Hepatocyte (in vitro differentiated cells): ENCODE results near the gene RPS18. TPM values are rescaled to one million over a fixed set of nuclear protein-coding genes. Genes with fewer than 3 reads are reported as not detected.

Experiments used
- DNase-seq: peaks from one replicate; pipeline ENCODE4 v3.0.0-alpha.2; 2016; ENCODE audit warnings: low spot score
- H2AFZ ChIP-seq: fragments of 200-600 bp; sonication (generic); 2 replicates; pipeline ENCODE4 v1.6.0; 2016; ENCODE audit warnings: antibody characterized with exemption, mild to moderate bottlenecking
- H3K27ac ChIP-seq: fragments of 200-600 bp; sonication (generic); 2 replicates; pipeline ENCODE4 v1.5.1; 2016; ENCODE audit warnings: mild to moderate bottlenecking
- H3K27me3 ChIP-seq: fragments of 200-600 bp; sonication (generic); 2 replicates; pipeline ENCODE4 v1.6.1; 2016
- H3K36me3 ChIP-seq: fragments of 200-600 bp; sonication (generic); replicated peaks from 2 replicates; pipeline ENCODE4 v1.5.1; 2016; ENCODE audit warnings: low read depth; ENCODE audit not compliant: insufficient read depth
- H3K4me1 ChIP-seq: fragments of 200-600 bp; sonication (generic); 2 replicates; pipeline ENCODE4 v1.5.1; 2016; ENCODE audit warnings: mild to moderate bottlenecking, moderate library complexity; ENCODE audit not compliant: insufficient read depth
- H3K4me2 ChIP-seq: fragments of 200-600 bp; sonication (generic); 2 replicates; pipeline ENCODE4 v1.6.0; 2016
- H3K4me3 ChIP-seq: fragments of 200-600 bp; sonication (generic); 2 replicates; pipeline ENCODE4 v1.5.1; 2016; ENCODE audit warnings: mild to moderate bottlenecking
- H3K79me2 ChIP-seq: fragments of 200-600 bp; sonication (generic); 2 replicates; pipeline ENCODE4 v1.6.0; 2017; ENCODE audit warnings: mild to moderate bottlenecking
- H3K9me2 ChIP-seq: fragments of 200-600 bp; sonication (generic); replicated peaks from 2 replicates; pipeline ENCODE4 v1.6.0; 2017; ENCODE audit warnings: mild to moderate bottlenecking; ENCODE audit not compliant: insufficient read depth
- H3K9me3 ChIP-seq: fragments of 200-600 bp; sonication (generic); 2 replicates; pipeline ENCODE4 v1.5.1; 2016; ENCODE audit warnings: low read depth, mild to moderate bottlenecking
- H4K20me1 ChIP-seq: fragments of 200-600 bp; sonication (generic); 2 replicates; pipeline ENCODE4 v1.6.0; 2016; ENCODE audit warnings: mild to moderate bottlenecking; ENCODE audit not compliant: insufficient read depth, poor library complexity, severe bottlenecking
- EZH2 ChIP-seq: fragments of 200-600 bp; sonication (generic); IDR thresholded peaks from 2 replicates; pipeline ENCODE4 v1.6.1; 2016; ENCODE audit warnings: antibody characterized with exemption, mild to moderate bottlenecking, borderline replicate concordance
- EZH2phosphoT487 ChIP-seq: fragments of 200-600 bp; sonication (generic); IDR thresholded peaks from one replicate; pipeline ENCODE4 v1.6.1; 2018; ENCODE audit warnings: antibody characterized with exemption, mild to moderate bottlenecking, low read depth, moderate library complexity; ENCODE audit not compliant: unreplicated experiment, severe bottlenecking
- WGBS: methylation state at CpG from one replicate; pipeline ENCODE4 v1.1.6; 2016; ENCODE audit warnings: low lambda C conversion rate; ENCODE audit errors: missing lambda C conversion rate; 5-methylcytosine and 5-hydroxymethylcytosine counted together
- polyA plus RNA-seq: library from polyadenylated mRNA; unstranded; fragments of >200 nt; fragmentation: Nextera tagmentation; extraction: Ambion mirVana; gene quantifications from 2 replicates; pipeline ENCODE4 v1.2.1, GENCODE V29; 2016
- total RNA-seq: library from RNA; depleted of rRNA; stranded (reverse); fragments of >200 nt; gene quantifications from 2 replicates; pipeline ENCODE4 v1.2.3, GENCODE V29; 2014
- TF ChIP-seq, protein P1 (sequence below): fragments of 200-600 bp; sonication (generic); IDR thresholded peaks from 2 replicates; pipeline ENCODE4 v1.5.1; 2016; ENCODE audit warnings: antibody characterized with exemption, mild to moderate bottlenecking; ENCODE audit not compliant: poor library complexity

The RPS18 gene
- total and polyA plus RNA-seq, 2 experiments from 2014 or later: 1,517 to 3,293 TPM

DNA sequence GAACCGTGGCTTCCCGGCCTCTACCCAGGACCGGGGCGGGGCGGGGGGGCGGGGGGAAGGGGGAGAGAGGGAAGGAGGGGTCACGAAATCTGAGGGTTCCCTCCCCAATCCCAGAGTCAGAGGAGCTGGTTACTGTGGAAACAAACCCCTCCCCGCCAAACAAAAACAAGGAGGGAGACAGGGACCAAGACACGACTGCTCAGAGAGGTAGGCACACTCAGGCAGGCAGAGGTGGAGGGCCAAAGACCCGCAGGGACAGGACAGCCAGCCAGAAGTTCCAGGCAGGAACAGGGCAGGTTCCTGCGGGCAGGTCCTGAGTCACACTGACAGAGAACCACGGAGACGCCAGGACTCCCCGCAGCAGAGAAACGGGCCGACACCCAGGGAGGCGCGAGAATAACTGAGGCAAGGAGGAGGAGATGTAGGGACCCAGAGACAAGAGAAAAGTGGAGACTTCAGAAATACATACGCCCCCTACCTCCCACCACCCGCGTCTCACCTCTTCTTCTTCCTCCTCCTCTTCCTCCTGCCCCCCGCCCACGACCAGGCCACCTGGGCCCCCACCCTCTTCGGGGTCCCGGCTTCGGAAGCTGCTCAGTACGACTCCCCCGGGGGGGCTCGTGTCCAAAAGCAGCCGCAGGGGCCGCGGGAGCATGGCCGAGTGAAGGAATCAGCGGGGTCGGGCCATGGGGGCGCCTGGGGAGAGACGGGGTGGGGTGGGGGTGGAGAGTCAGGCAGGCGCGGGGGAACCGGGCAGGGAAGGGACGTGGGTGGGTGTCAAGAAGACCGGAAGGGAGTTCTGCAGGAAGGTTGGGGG is 26.3 kb downstream of the RPS18 start:
- Histone ChIP-seq H3K4me2 (peak overlapping the region; percentile 94), H3K79me2 (peaks cover 51% of the 10 kb centered on the region), H3K4me3 (peak overlapping the region; percentile 82), H3K9me3 (no peaks in the 10 kb centered on the region), H4K20me1 (peaks cover 8% of the 10 kb centered on the region), H3K27me3 (no peaks in the 10 kb centered on the region), H3K4me1 (peaks cover 16% of the 10 kb centered on the region), H2AFZ (peak overlapping the region; percentile 93), H3K9me2 (no peaks in the 10 kb centered on the region), H3K36me3 (no peaks in the 10 kb centered on the region), H3K27ac (peak overlapping the region; percentile 99)
- peak; percentile 79 for DNase-seq
- TF ChIP-seq EZH2phosphoT487 (no peak), EZH2 (no peak)
- TF ChIP-seq, protein P1, sequence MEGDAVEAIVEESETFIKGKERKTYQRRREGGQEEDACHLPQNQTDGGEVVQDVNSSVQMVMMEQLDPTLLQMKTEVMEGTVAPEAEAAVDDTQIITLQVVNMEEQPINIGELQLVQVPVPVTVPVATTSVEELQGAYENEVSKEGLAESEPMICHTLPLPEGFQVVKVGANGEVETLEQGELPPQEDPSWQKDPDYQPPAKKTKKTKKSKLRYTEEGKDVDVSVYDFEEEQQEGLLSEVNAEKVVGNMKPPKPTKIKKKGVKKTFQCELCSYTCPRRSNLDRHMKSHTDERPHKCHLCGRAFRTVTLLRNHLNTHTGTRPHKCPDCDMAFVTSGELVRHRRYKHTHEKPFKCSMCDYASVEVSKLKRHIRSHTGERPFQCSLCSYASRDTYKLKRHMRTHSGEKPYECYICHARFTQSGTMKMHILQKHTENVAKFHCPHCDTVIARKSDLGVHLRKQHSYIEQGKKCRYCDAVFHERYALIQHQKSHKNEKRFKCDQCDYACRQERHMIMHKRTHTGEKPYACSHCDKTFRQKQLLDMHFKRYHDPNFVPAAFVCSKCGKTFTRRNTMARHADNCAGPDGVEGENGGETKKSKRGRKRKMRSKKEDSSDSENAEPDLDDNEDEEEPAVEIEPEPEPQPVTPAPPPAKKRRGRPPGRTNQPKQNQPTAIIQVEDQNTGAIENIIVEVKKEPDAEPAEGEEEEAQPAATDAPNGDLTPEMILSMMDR: no peak
- WGBS: 2% methylated on average over 22 of the region's 42 CpGs

DNA sequence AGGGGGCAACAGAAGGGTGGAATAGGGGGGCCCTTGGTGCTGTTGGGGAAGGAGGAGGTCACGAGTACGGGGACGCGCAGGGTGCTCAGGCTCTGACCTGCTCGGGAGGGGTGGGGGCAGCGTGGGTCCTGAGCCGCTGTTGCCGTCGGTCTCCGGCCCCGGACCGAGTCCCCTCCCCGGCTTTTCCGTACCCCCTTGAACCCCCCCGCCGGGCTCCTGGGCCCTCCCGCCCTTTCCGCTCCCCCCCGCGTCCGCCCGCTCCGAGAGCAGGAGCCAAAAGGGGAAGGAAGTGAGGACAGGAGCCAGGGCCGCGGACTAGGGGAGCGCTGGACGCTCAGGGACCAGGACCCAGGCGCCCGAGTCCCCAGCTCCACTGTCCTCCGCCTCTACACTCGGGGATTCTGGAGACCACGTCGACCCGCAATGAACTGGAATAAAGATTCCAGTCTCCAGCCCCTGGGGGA is 26.9 kb downstream of the RPS18 start, which contains the start of gene RGL2:
Gene RGL2 (minus strand): TSS at position 170 of the 464 bp plus-strand sequence. CDS start 332 bp downstream, outside the sequence.
- H3K4me1 ChIP-seq: peaks cover 16% of the 10 kb centered on the region
- H3K9me3 ChIP-seq: no peaks in the 10 kb centered on the region
- H3K36me3 ChIP-seq: no peaks in the 10 kb centered on the region
- peak within 1 kb of the TSS; percentile 94 for H3K4me2 ChIP-seq
- peaks cover 53% of the 10 kb centered on the region for H3K79me2 ChIP-seq
- DNase-seq: peak; percentile 77
- no peak for TF ChIP-seq EZH2
- TF ChIP-seq EZH2phosphoT487: no peak
- TF ChIP-seq, protein P1: no peak
- WGBS: 0% methylated on average over 7 of the region's 34 CpGs
- H3K27me3 ChIP-seq: no peaks in the 10 kb centered on the region
- peaks cover 8% of the 10 kb centered on the region for H4K20me1 ChIP-seq
- no peaks in the 10 kb centered on the region for H3K9me2 ChIP-seq
- H3K4me3 ChIP-seq: peak within 1 kb of the TSS; percentile 82
- peak within 1 kb of the TSS; percentile 93 for H2AFZ ChIP-seq
- peak within 1 kb of the TSS; percentile 99 for H3K27ac ChIP-seq

DNA sequence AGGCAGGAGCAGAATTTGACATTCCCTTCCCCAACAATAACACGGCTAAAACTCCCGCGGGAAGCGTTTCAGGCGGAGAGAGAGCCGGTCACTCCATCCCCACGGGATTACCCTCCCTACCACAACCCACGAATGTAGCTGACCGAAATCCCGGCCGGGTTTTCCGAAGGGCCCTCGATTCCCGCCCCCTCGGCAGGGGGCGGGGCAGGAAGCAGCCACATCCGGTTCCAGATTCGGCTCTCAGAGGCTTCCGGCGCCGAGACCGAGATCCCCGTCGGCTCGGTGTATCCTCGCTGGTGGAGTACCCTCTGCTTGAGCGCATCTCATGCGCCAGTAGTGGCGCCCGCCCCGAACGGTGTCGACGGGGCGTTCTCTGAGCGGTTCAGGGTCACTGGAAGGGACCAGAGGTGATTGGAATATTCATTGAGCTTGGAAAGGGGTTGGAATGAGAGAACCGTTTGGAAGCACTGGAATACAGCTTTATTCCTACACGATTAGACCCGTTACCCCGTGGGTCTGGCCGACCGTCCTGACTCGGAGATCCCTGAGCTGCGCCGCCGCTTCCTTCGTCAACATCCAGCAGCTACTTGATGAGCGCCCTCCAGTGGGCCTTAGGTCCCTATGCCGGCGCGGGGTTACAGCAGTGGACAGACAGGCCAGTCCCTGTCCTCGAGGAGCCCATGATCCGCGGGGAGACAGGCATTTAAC is 27.5 kb downstream of the RPS18 start:
- peaks cover 53% of the 10 kb centered on the region for H3K79me2 ChIP-seq
- 1% methylated on average over 54 of the region's 54 CpGs for WGBS
- peak; percentile 96 for DNase-seq
- peak overlapping the region; percentile 82 for H3K4me3 ChIP-seq
- H3K9me2 ChIP-seq: no peaks in the 10 kb centered on the region
- H3K27ac ChIP-seq: peak overlapping the region; percentile 99
- H3K36me3 ChIP-seq: no peaks in the 10 kb centered on the region
- peaks cover 8% of the 10 kb centered on the region for H4K20me1 ChIP-seq
- H2AFZ ChIP-seq: peak overlapping the region; percentile 93
- TF ChIP-seq EZH2: no peak
- no peak for TF ChIP-seq EZH2phosphoT487
- TF ChIP-seq, protein P1: peak; percentile 86
- peaks cover 16% of the 10 kb centered on the region for H3K4me1 ChIP-seq
- no peaks in the 10 kb centered on the region for H3K27me3 ChIP-seq
- peak overlapping the region; percentile 94 for H3K4me2 ChIP-seq
- H3K9me3 ChIP-seq: no peaks in the 10 kb centered on the region
